K562 (cell line): ENCODE results near the gene PGAP2. TPM values are rescaled to one million over a fixed set of nuclear protein-coding genes. Genes with fewer than 3 reads are reported as not detected.
A peak's percentile ranks its signal among the peaks of the same experiment; 100 is the strongest.

Source experiments
- ATAC-seq: fragments of 200-7000 bp; cut with Tn5 transposase; 3 replicates; pipeline ENCODE4 v1.9.1; 2020; ENCODE audit warnings: moderate library complexity
- BruUV-seq: library from RNA; stranded (reverse); fragments of 400-500 nt; replicated peaks from 2 replicates; lab custom pipeline; 2021; lab: Mats Ljungman, UMichigan
- CTCF ChIA-PET: fragments of 300-600 bp; formaldehyde crosslinking; extraction: SDS; loops from one replicate; lab custom pipeline; 2021; ENCODE audit warnings: low intra/inter-chr PET ratio; lab: Yijun Ruan, JAX
- POLR2A ChIA-PET: fragments of 300-600, 350-650 bp; sonication (Branson Sonifier 250); formaldehyde crosslinking; extraction: SDS; loops from one replicate; lab custom pipeline; 2021; ENCODE audit warnings: antibody characterized with exemption, inconsistent platforms; lab: Yijun Ruan, JAX
- DNase-seq, 4 experiments: peaks; one replicate each; pipeline versions ENCODE4 v3.0.0 to v3.0.0-alpha.2; 2011 to 2018; ENCODE audit warnings: low spot score in 3 of 4, mixed read lengths in 3 of 4; ENCODE audit errors: extremely low read depth in 1 of 4
- FAIRE-seq: peaks from 2 replicates; lab custom pipeline; 2011; peaks lifted over from hg19 to GRCh38; lab: Jason Lieb, UNC
- H2AFZ ChIP-seq: 2 replicates; pipeline ENCODE4 v1.6.0; 2011; ENCODE audit warnings: low read depth, low read length, control low read depth, inconsistent platforms
- H3K27ac ChIP-seq: fragments of 200-600 bp; 3 replicates; pipeline ENCODE4 v1.8.0; 2011; ENCODE audit warnings: low read depth, mild to moderate bottlenecking, control low read depth, inconsistent platforms, low read length, moderate library complexity, mixed read lengths; ENCODE audit errors: extremely low read depth
- H3K27me3 ChIP-seq, 2 experiments: fragments of 300-600 bp in 1 of 2; 2 replicates in 1 of 2; 3 replicates in 1 of 2; pipeline versions ENCODE4 v1.6.0 to v1.8.0; 2011; ENCODE audit warnings: inconsistent platforms in 2 of 2, low read length in 2 of 2, mild to moderate bottlenecking in 1 of 2, mixed read lengths in 1 of 2, moderate library complexity in 1 of 2; ENCODE audit not compliant: control insufficient read depth in 2 of 2, insufficient read depth in 2 of 2
- H3K36me3 ChIP-seq: fragments of 300-600 bp; 3 replicates; pipeline ENCODE4 v1.8.0; 2011; ENCODE audit warnings: mild to moderate bottlenecking, low read length, inconsistent platforms; ENCODE audit not compliant: control insufficient read depth, insufficient read depth
- H3K4me1 ChIP-seq, 2 experiments: fragments of 200-600 bp in 1 of 2; replicated peaks in 1 of 2; 2 replicates in 1 of 2; 3 replicates in 1 of 2; pipeline versions ENCODE4 v1.5.1 to v1.8.0; 2011; ENCODE audit warnings: inconsistent platforms in 2 of 2, low read length in 2 of 2, mild to moderate bottlenecking in 1 of 2, mixed read lengths in 1 of 2, moderate library complexity in 1 of 2; ENCODE audit not compliant: control insufficient read depth in 2 of 2, insufficient read depth in 2 of 2
- H3K4me2 ChIP-seq: 2 replicates; pipeline ENCODE4 v1.6.1; 2011; ENCODE audit warnings: low read length, control low read depth, inconsistent platforms, mixed read lengths; ENCODE audit not compliant: insufficient read depth
- H3K4me3 ChIP-seq: fragments of 200-600 bp; sonication (generic), shearing (Covaris generic); 2 replicates; pipeline ENCODE4 v1.5.1; 2016; ENCODE audit warnings: control low read depth, inconsistent platforms
- H3K79me2 ChIP-seq: fragments of 200-600 bp; 3 replicates; pipeline ENCODE4 v1.8.0; 2011; ENCODE audit warnings: low read length, inconsistent platforms; ENCODE audit not compliant: control insufficient read depth, insufficient read depth
- H3K9ac ChIP-seq, 2 experiments: 2 replicates each; pipeline versions ENCODE4 v1.6.0 to v1.6.1; 2011; ENCODE audit warnings: low read depth in 2 of 2, low read length in 2 of 2, control low read depth in 1 of 2, inconsistent platforms in 1 of 2, mild to moderate bottlenecking in 1 of 2, mixed read lengths in 1 of 2; ENCODE audit not compliant: insufficient read depth in 1 of 2
- H3K9me1 ChIP-seq: one replicate; pipeline ENCODE4 v1.6.0; 2011; ENCODE audit warnings: inconsistent platforms, mild to moderate bottlenecking, low read length, moderate library complexity; ENCODE audit not compliant: control insufficient read depth, insufficient read depth
- H3K9me3 ChIP-seq: replicated peaks from 2 replicates; pipeline ENCODE4 v1.5.1; 2011; ENCODE audit warnings: low read depth, low read length, inconsistent platforms; ENCODE audit not compliant: control insufficient read depth, insufficient read depth
- H4K20me1 ChIP-seq: replicated peaks from 2 replicates; pipeline ENCODE4 v1.6.1; 2011; ENCODE audit warnings: low read length, inconsistent platforms, mixed read lengths; ENCODE audit not compliant: control insufficient read depth, insufficient read depth
- AFF1 ChIP-seq, 2 experiments: fragments of 450-650 bp; IDR thresholded peaks; 2 replicates each; pipeline ENCODE4 v1.6.1; 2018; ENCODE audit warnings: mild to moderate bottlenecking in 2 of 2, low read depth in 1 of 2; ENCODE audit not compliant: partially characterized antibody in 2 of 2
- CBX2 ChIP-seq: fragments of 200-600 bp; sonication (generic); IDR thresholded peaks from one replicate; pipeline ENCODE4 v1.6.1; 2012; ENCODE audit warnings: mild to moderate bottlenecking, low read length, inconsistent platforms; ENCODE audit not compliant: insufficient read depth, poor library complexity, severe bottlenecking
- CBX8 ChIP-seq: fragments of 200-600 bp; sonication (generic); IDR thresholded peaks from 2 replicates; pipeline ENCODE4 v1.6.1; 2012; ENCODE audit warnings: borderline replicate concordance, mixed run types, low read depth, mild to moderate bottlenecking, moderate library complexity, mixed read lengths, low read length, control low read depth, inconsistent platforms; ENCODE audit not compliant: poor library complexity, severe bottlenecking; ENCODE audit errors: extremely low read depth
- POLR2G ChIP-seq: fragments of 200-400 bp; formaldehyde crosslinking; IDR thresholded peaks from 2 replicates; pipeline ENCODE4 v1.6.1; 2017; ENCODE audit warnings: low read depth, mild to moderate bottlenecking, antibody characterized with exemption, low read length, moderate library complexity
- SMARCA4 ChIP-seq: fragments of 450-650 bp; IDR thresholded peaks from 2 replicates; pipeline ENCODE4 v1.6.1; 2016
- SUPT5H ChIP-seq: fragments of 450-650 bp; IDR thresholded peaks from 2 replicates; pipeline ENCODE4 v1.6.1; 2016
- WGBS: fragments of 100-300 bp; shearing (Covaris generic); methylation state at CpG from one replicate; pipeline ENCODE4 v1.1.6; 2016; ENCODE audit warnings: low coverage, mixed read lengths; ENCODE audit not compliant: insufficient coverage; ENCODE audit errors: missing lambda C conversion rate; 5-methylcytosine and 5-hydroxymethylcytosine counted together
- in situ Hi-C: fragments of 300-500 bp; cut with MboI; formaldehyde crosslinking; loops from 4 replicates; pipeline ENCODE4 v1.15.0; 2018; ENCODE audit warnings: inconsistent platforms, mixed read lengths
- intact Hi-C: fragments of 100-400 bp; cut with micrococcal nuclease; formaldehyde crosslinking; loops from 2 replicates; pipeline ENCODE4 v1.14.2; 2022
- polyA plus RNA-seq, 8 experiments: library from polyadenylated mRNA; depleted of rRNA in 4 of 8; stranded (reverse) in 5 of 8; unstranded in 3 of 8; fragments of >200 nt; fragmentation: Nextera tagmentation in 2 of 8; fragmentation: Illumina TruSeq in 1 of 8; extraction: Ambion mirVana in 2 of 8; extraction: Trizol in 1 of 8; gene quantifications; 2 replicates each; pipeline versions ENCODE4 v1.2.1 to v1.2.3, GENCODE V29; 2011 to 2014; ENCODE audit warnings: inconsistent platforms in 1 of 8, missing spikeins in 1 of 8
- total RNA-seq, 7 experiments: library from RNA; depleted of rRNA in 6 of 7; stranded (reverse); fragments of >200 nt in 6 of 7; fragmentation: Illumina TruSeq in 2 of 7; extraction: Trizol in 2 of 7; gene quantifications; 2 replicates each; pipeline versions ENCODE4 v1.2.1 to v1.2.3, GENCODE V29; 2011 to 2021; ENCODE audit warnings: low replicate concordance in 1 of 7

The PGAP2 gene
- total and polyA plus RNA-seq, 9 of the 15 experiments (the other 6 are each of a cell fraction or from before 2014, with no cell fraction given): 17.9 to 47.2 (median 33.7) TPM

- 89% methylated on average over 19 of the region's 30 CpGs for WGBS
- peaks cover 23 to 30% of the 10 kb centered on the region in 2 experiments for H3K4me1 ChIP-seq
- TF ChIP-seq SUPT5H (0 out of 2 replicates have a peak, but pooled peaks have one; percentile 13), SMARCA4 (no peak), CBX8 (no peak), POLR2G (peak; percentile 60; the same call in 1 of the 2 replicates), AFF1 (IDR thresholded peaks at IDR 0.05; ENCODE audit: low read depth in 1 of 2, partially characterized antibody in 2 of 2) (no peak), CBX2 (no peak)
- TF ChIP-seq, all 486 proteins: peak for 2
- peak overlapping the region in 1 of 2 experiments; percentile 54; a peak in 2 of 4 replicates for H3K9ac ChIP-seq
- H4K20me1 ChIP-seq: no peaks in the 10 kb centered on the region
- peaks cover 5% of the 10 kb centered on the region for H3K9me1 ChIP-seq
- H3K27me3 ChIP-seq: no peaks in the 10 kb centered on the region
- intact Hi-C loops (loop anchor here (1.0 kb wide), 3 partner anchors 10 to 248 kb away; no protein-coding TSS in a partner anchor), in situ Hi-C loops (loop anchor here (25.0 kb wide), 1 partner anchor 362 kb away; no protein-coding TSS in a partner anchor)
- H3K36me3 ChIP-seq: peaks cover 59% of the 10 kb centered on the region
- no peaks in the 10 kb centered on the region for H3K9me3 ChIP-seq
- no peak overlapping the region for H2AFZ ChIP-seq
- ATAC-seq (no peak), DNase-seq (no peak), FAIRE-seq (no peak)
- H3K4me3 ChIP-seq: no peak overlapping the region
- CTCF ChIA-PET: interaction anchor here (0.9 to 1.8 kb wide), 3 partner anchors 18 to 248 kb away, joined by 3 to 11 read pairs (median 5); no protein-coding TSS in a partner anchor
- peak overlapping the region; percentile 60; the same call in 1 of the 3 replicates for H3K27ac ChIP-seq
- no peak overlapping the region for H3K4me2 ChIP-seq
- POLR2A ChIA-PET: interaction anchor here (0.6 to 1.4 kb wide), 14 partner anchors 8 to 258 kb away, joined by 3 to 8 read pairs (median 4); partner anchors contain the start of genes PGAP2 and RHOG
- BruUV-seq: no TSS peak
- H3K79me2 ChIP-seq: peaks cover 34% of the 10 kb centered on the region
These were observed 15.6 kb downstream of the PGAP2 start for GRCh38 chr11:3823762-3824506.
